DND-41 (cell line): Measurements from ENCODE around the gene NR2F6.

Source experiments
- ATAC-seq: fragments of 200-7000 bp; cut with Tn5 transposase; 3 replicates; pipeline ENCODE4 v1.9.1; 2021; ENCODE audit warnings: low read depth; ENCODE audit not compliant: insufficient read depth
- DNase-seq: peaks from one replicate; pipeline ENCODE4 v3.0.0-alpha.2; 2020
- H2AFZ ChIP-seq: 2 replicates; pipeline ENCODE4 v1.6.0; 2012; ENCODE audit warnings: low read depth, low read length
- H3K27ac ChIP-seq: 2 replicates; pipeline ENCODE4 v1.5.1; 2012; ENCODE audit warnings: low read length, inconsistent platforms
- H3K27me3 ChIP-seq: fragments of 200-600 bp; sonication (generic); 2 replicates; pipeline ENCODE4 v1.6.0; 2012; ENCODE audit warnings: low read length, mild to moderate bottlenecking, inconsistent platforms; ENCODE audit not compliant: insufficient read depth, poor library complexity
- H3K36me3 ChIP-seq: 2 replicates; pipeline ENCODE4 v1.5.1; 2012; ENCODE audit warnings: low read length, inconsistent platforms; ENCODE audit not compliant: insufficient read depth
- H3K4me1 ChIP-seq: 2 replicates; pipeline ENCODE4 v1.5.1; 2012; ENCODE audit warnings: mild to moderate bottlenecking, low read length; ENCODE audit not compliant: insufficient read depth
- H3K4me2 ChIP-seq: 2 replicates; pipeline ENCODE4 v1.6.0; 2012; ENCODE audit warnings: mild to moderate bottlenecking, moderate library complexity, low read length, inconsistent platforms; ENCODE audit not compliant: insufficient read depth
- H3K4me3 ChIP-seq, 2 experiments: fragments of 200-600 bp in 1 of 2; shearing (Covaris generic) in 1 of 2; 2 replicates each; pipeline ENCODE4 v1.5.1; 2012 to 2016; ENCODE audit warnings: inconsistent platforms in 2 of 2, low read length in 2 of 2, mild to moderate bottlenecking in 2 of 2, low read depth in 1 of 2, moderate library complexity in 1 of 2
- H3K79me2 ChIP-seq: 2 replicates; pipeline ENCODE4 v1.6.0; 2012; ENCODE audit warnings: low read length, inconsistent platforms; ENCODE audit not compliant: insufficient read depth
- H3K9ac ChIP-seq: 2 replicates; pipeline ENCODE4 v1.6.0; 2012; ENCODE audit warnings: low read depth, mild to moderate bottlenecking, inconsistent platforms, low read length, moderate library complexity
- H3K9me3 ChIP-seq: 2 replicates; pipeline ENCODE4 v1.5.1; 2012; ENCODE audit warnings: low read length, moderate library complexity, mild to moderate bottlenecking, inconsistent platforms; ENCODE audit not compliant: insufficient read depth, severe bottlenecking
- H4K20me1 ChIP-seq: 2 replicates; pipeline ENCODE4 v1.6.0; 2012; ENCODE audit warnings: low read length; ENCODE audit not compliant: insufficient read depth
- EZH2 ChIP-seq: IDR thresholded peaks from 3 replicates; pipeline ENCODE4 v1.6.1; 2012; ENCODE audit warnings: borderline replicate concordance, low read depth, mild to moderate bottlenecking, moderate library complexity, low read length, inconsistent platforms; ENCODE audit not compliant: severe bottlenecking
- TF ChIP-seq, protein P1 (sequence below): IDR thresholded peaks from 2 replicates; pipeline ENCODE4 v1.5.1; 2012; ENCODE audit warnings: borderline replicate concordance, low read length, moderate library complexity, mild to moderate bottlenecking; ENCODE audit not compliant: poor library complexity, severe bottlenecking; ENCODE audit errors: extremely low read depth

NR2F6 gene

DNA sequence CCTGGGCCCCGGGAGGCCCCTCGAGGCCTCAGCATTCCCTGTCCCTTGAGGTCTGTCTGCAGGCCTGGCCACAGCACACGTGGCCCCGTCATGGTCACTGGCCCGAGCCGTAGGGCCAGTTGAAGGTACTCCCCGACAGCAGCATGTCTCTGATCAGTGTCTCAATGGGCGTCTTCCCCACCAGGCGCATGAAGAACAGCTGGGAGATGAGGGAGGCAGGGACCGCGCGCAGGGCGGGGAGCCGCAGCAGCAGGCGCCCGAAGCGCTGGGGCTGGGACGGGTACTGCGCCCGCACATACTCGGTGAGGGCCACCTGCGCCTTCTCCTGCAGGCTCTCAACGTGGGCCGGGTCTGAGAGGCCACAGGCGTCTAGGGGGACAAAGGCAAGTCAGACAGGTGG lies 13.5 kb downstream of the NR2F6 start:
- Histone ChIP-seq H3K9ac (no peak overlapping the region), H3K4me1 (peaks cover 33% of the 10 kb centered on the region), H4K20me1 (peaks cover 39% of the 10 kb centered on the region), H3K4me3 (no peak overlapping the region), H3K36me3 (peaks cover 40% of the 10 kb centered on the region), H2AFZ (no peak overlapping the region), H3K4me2 (no peak overlapping the region), H3K27ac (no peak overlapping the region), H3K79me2 (peaks cover 33% of the 10 kb centered on the region), H3K9me3 (no peaks in the 10 kb centered on the region), H3K27me3 (no peaks in the 10 kb centered on the region)
- ATAC-seq (no peak), DNase-seq (no peak)
- TF ChIP-seq, protein P1, sequence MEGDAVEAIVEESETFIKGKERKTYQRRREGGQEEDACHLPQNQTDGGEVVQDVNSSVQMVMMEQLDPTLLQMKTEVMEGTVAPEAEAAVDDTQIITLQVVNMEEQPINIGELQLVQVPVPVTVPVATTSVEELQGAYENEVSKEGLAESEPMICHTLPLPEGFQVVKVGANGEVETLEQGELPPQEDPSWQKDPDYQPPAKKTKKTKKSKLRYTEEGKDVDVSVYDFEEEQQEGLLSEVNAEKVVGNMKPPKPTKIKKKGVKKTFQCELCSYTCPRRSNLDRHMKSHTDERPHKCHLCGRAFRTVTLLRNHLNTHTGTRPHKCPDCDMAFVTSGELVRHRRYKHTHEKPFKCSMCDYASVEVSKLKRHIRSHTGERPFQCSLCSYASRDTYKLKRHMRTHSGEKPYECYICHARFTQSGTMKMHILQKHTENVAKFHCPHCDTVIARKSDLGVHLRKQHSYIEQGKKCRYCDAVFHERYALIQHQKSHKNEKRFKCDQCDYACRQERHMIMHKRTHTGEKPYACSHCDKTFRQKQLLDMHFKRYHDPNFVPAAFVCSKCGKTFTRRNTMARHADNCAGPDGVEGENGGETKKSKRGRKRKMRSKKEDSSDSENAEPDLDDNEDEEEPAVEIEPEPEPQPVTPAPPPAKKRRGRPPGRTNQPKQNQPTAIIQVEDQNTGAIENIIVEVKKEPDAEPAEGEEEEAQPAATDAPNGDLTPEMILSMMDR: no peak
- TF ChIP-seq EZH2: no peak

DNA sequence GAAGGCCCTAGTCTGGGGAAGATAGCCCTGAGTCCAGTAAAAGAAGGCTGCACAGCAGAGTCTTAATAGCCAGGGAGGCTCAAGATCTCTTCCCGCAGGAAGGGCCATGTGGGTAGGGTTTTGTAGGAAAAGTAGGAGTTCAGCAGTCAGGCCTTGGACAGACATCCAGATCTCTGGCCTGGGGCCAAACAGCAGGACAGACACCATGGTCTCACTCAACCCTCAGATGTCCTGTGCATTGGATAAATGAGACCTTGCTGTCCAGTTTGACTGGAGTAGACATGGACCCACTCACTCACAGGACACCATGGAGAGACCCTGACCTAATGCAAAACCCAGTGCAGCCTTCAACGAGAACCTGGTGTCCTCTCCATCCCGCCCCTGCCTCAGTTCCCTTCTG lies 15.8 kb downstream of the NR2F6 start:
- no peak overlapping the region for H2AFZ ChIP-seq
- no peaks in the 10 kb centered on the region for H3K9me3 ChIP-seq
- ATAC-seq: no peak
- no peak overlapping the region for H3K9ac ChIP-seq
- no peak overlapping the region for H3K4me2 ChIP-seq
- peaks cover 40% of the 10 kb centered on the region for H3K36me3 ChIP-seq
- H3K27me3 ChIP-seq: no peaks in the 10 kb centered on the region
- no peak for DNase-seq
- peaks cover 36% of the 10 kb centered on the region for H4K20me1 ChIP-seq
- peaks cover 26% of the 10 kb centered on the region for H3K79me2 ChIP-seq
- H3K4me3 ChIP-seq: no peak overlapping the region
- peaks cover 35% of the 10 kb centered on the region for H3K4me1 ChIP-seq
- no peak overlapping the region for H3K27ac ChIP-seq
- TF ChIP-seq, protein P1: no peak
- TF ChIP-seq EZH2: no peak

DNA sequence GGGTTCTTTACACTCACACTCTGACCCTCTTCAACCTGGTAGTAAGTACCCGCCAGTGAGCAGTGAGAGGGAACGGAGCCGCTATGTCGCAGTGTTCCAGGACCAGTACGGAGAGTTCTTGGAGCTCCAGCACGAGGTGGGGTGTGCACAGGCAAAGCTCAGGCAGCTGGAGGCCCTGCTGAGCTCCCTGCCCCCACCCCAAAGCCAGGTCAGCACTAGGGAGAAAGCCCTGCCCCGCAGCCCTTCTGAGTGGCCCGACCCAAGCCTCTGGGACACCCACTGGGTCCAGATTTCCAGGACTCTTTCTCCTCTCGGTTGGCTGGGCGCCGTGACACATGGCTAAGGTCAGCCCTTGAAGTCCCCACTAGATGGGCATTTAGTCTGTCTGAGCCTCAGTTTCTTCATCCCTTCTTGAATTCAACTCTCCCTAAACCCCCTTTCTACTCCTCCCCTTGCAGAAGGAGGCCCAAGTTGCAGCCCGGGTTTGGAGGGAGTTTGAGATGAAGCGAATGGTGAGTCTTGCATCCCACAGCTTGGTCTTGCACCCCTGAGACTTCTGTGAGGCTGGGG lies 17.8 kb downstream of the NR2F6 start:
- peak overlapping the region; percentile 15; the same call in 1 of the 2 replicates for H3K4me2 ChIP-seq
- no peak for TF ChIP-seq EZH2
- TF ChIP-seq, protein P1: no peak
- H3K9ac ChIP-seq: no peak overlapping the region
- peaks cover 26% of the 10 kb centered on the region for H3K4me1 ChIP-seq
- no peaks in the 10 kb centered on the region for H3K9me3 ChIP-seq
- peaks cover 19% of the 10 kb centered on the region for H4K20me1 ChIP-seq
- DNase-seq (no peak), ATAC-seq (no peak)
- H2AFZ ChIP-seq: no peak overlapping the region
- H3K79me2 ChIP-seq: peaks cover 8% of the 10 kb centered on the region; the same call in 1 of the 2 replicates
- H3K36me3 ChIP-seq: peaks cover 28% of the 10 kb centered on the region
- no peaks in the 10 kb centered on the region for H3K27me3 ChIP-seq
- no peak overlapping the region for H3K27ac ChIP-seq
- no peak overlapping the region for H3K4me3 ChIP-seq
